CD4-positive, alpha-beta T cell (primary cell): ENCODE results near the gene AZU1. TPM values are rescaled to one million over a fixed set of nuclear protein-coding genes. Genes with fewer than 3 reads are reported as not detected.

ENCODE experiments used
- ATAC-seq: fragments of 200-7000 bp; cut with Tn5 transposase; one replicate; pipeline ENCODE4 v1.10.0; 2022; ENCODE audit warnings: mild to moderate bottlenecking; ENCODE audit not compliant: poor library complexity
- CTCF ChIA-PET: fragments of 350-600 bp; sonication (Branson Sonifier 250); formaldehyde crosslinking; loops from one replicate; lab custom pipeline; 2021; ENCODE audit warnings: antibody characterized with exemption, inconsistent platforms; lab: Charles Lee
- POLR2A ChIA-PET: fragments of 350-600 bp; sonication (Branson Sonifier 250); formaldehyde crosslinking; loops from one replicate; lab custom pipeline; 2021; ENCODE audit warnings: antibody characterized with exemption, inconsistent platforms; lab: Charles Lee
- DNase-seq, 14 experiments: peaks; one replicate each; pipeline ENCODE4 v3.0.0-alpha.2; 2013 to 2020; ENCODE audit warnings: mixed read lengths in 2 of 14
- H3K27ac ChIP-seq, 2 donors: one replicate each; pipeline versions ENCODE4 v1.5.1 to v1.7.0; 2013; ENCODE audit warnings: low read length in 2 of 2, low read depth in 1 of 2, mild to moderate bottlenecking in 1 of 2
- H3K27me3 ChIP-seq, 2 experiments: 1 replicate in 1 of 2; 2 replicates in 1 of 2; pipeline versions ENCODE4 v1.6.1 to v1.7.0; 2013; ENCODE audit warnings: low read length in 2 of 2, control low read depth in 1 of 2, mild to moderate bottlenecking in 1 of 2, moderate library complexity in 1 of 2; ENCODE audit not compliant: insufficient read depth in 2 of 2, control insufficient read depth in 1 of 2
- H3K36me3 ChIP-seq: one replicate; pipeline ENCODE4 v1.6.1; 2013; ENCODE audit warnings: low read length, control low read depth; ENCODE audit not compliant: insufficient read depth
- H3K4me1 ChIP-seq: one replicate; pipeline ENCODE4 v1.6.1; 2013; ENCODE audit warnings: low read length, control low read depth; ENCODE audit not compliant: insufficient read depth
- H3K4me3 ChIP-seq: one replicate; pipeline ENCODE4 v1.5.1; 2013; ENCODE audit warnings: mild to moderate bottlenecking, low read length, moderate library complexity
- H3K9me3 ChIP-seq, 2 experiments: 1 replicate in 1 of 2; 2 replicates in 1 of 2; pipeline versions ENCODE4 v1.6.1 to v1.7.0; 2013; ENCODE audit warnings: low read length in 2 of 2, mild to moderate bottlenecking in 2 of 2, control low read depth in 1 of 2, moderate library complexity in 1 of 2; ENCODE audit not compliant: control insufficient read depth in 1 of 2, insufficient read depth in 1 of 2
- H3K27ac Mint-ChIP-seq: one replicate; pipeline ENCODE4 v1.8.0; 2020; ENCODE audit warnings: mixed read lengths
- H3K27me3 Mint-ChIP-seq: one replicate; pipeline ENCODE4 v1.8.0; 2021; ENCODE audit warnings: mixed read lengths
- H3K36me3 Mint-ChIP-seq: one replicate; pipeline ENCODE4 v1.8.0; 2021; ENCODE audit warnings: low read depth, mixed read lengths
- H3K4me1 Mint-ChIP-seq: one replicate; pipeline ENCODE4 v1.8.0; 2021; ENCODE audit warnings: low read depth, mixed read lengths
- H3K4me3 Mint-ChIP-seq: one replicate; pipeline ENCODE4 v1.8.0; 2020; ENCODE audit warnings: mild to moderate bottlenecking, mixed read lengths
- H3K9me3 Mint-ChIP-seq: one replicate; pipeline ENCODE4 v1.8.0; 2020; ENCODE audit warnings: mixed read lengths
- intact Hi-C, 2 experiments: fragments of 100-400 bp; cut with DNase I in 1 of 2; cut with micrococcal nuclease in 1 of 2; formaldehyde crosslinking; loops; one replicate each; pipeline versions ENCODE4 v1.15.1 to v1.9.0; 2023 to 2025; cut with DNase I, micrococcal nuclease
- total RNA-seq, 174 experiments: library from RNA in 2 of 174; stranded (reverse) in 2 of 174; gene quantifications; one replicate each; pipeline ENCODE4 v1.2.3 and lab custom pipeline; 2021 to 2026
- TF ChIP-seq, protein P1 (sequence below): fragments of 200-600 bp; IDR thresholded peaks from one replicate; pipeline ENCODE4 v1.8.0; 2022; ENCODE audit warnings: antibody characterized with exemption, mild to moderate bottlenecking

Gene AZU1
- total RNA-seq, 2 experiments from 2014 or later = 0.47 to 0.49 TPM

DNA sequence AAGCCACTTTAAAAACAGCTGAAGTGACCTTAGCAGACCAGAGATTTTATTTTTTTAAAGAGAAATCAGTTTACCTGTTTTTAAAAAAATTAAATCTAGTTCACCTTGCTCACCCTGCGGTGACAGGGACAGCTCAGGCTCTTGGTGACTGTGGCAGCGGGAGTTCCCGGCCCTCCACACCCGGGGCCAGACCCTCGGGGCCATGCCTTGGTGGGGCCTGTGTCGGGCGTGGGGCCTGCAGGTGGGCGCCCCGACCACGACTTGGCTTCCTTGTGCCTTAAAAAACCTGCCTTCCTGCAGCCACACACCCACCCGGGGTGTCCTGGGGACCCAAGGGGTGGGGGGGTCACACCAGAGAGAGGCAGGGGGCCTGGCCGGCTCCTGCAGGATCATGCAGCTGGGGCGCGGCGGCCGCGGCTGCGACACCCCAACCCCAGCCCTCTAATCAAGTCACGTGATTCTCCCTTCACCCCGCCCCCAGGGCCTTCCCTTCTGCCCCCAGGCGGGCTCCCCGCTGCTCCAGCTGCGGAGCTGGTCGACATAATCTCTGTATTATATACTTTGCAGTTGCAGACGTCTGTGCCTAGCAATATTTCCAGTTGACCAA, 16.7 kb upstream of the AZU1 start:
- no peak overlapping the region for H3K27ac Mint-ChIP-seq
- H3K4me1 Mint-ChIP-seq = peaks cover 7% of the 10 kb centered on the region
- Histone ChIP-seq H3K4me1 (peaks cover 7% of the 10 kb centered on the region), H3K36me3 (peaks cover 57% of the 10 kb centered on the region), H3K27me3 (no peaks in the 10 kb centered on the region), H3K27ac (no peak overlapping the region), H3K9me3 (peaks cover 0 to 11% of the 10 kb centered on the region in 2 experiments), H3K4me3 (no peak overlapping the region)
- H3K9me3 Mint-ChIP-seq = no peaks in the 10 kb centered on the region
- intact Hi-C loops = no loop called here
- H3K27me3 Mint-ChIP-seq = no peaks in the 10 kb centered on the region
- ATAC-seq (no peak), DNase-seq (no peak)
- peaks cover 56% of the 10 kb centered on the region for H3K36me3 Mint-ChIP-seq
- ChIA-PET CTCF (no interaction called here), POLR2A (no interaction called here)
- H3K4me3 Mint-ChIP-seq = peak overlapping the region; percentile 20
- TF ChIP-seq, protein P1, sequence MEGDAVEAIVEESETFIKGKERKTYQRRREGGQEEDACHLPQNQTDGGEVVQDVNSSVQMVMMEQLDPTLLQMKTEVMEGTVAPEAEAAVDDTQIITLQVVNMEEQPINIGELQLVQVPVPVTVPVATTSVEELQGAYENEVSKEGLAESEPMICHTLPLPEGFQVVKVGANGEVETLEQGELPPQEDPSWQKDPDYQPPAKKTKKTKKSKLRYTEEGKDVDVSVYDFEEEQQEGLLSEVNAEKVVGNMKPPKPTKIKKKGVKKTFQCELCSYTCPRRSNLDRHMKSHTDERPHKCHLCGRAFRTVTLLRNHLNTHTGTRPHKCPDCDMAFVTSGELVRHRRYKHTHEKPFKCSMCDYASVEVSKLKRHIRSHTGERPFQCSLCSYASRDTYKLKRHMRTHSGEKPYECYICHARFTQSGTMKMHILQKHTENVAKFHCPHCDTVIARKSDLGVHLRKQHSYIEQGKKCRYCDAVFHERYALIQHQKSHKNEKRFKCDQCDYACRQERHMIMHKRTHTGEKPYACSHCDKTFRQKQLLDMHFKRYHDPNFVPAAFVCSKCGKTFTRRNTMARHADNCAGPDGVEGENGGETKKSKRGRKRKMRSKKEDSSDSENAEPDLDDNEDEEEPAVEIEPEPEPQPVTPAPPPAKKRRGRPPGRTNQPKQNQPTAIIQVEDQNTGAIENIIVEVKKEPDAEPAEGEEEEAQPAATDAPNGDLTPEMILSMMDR = no peak

DNA sequence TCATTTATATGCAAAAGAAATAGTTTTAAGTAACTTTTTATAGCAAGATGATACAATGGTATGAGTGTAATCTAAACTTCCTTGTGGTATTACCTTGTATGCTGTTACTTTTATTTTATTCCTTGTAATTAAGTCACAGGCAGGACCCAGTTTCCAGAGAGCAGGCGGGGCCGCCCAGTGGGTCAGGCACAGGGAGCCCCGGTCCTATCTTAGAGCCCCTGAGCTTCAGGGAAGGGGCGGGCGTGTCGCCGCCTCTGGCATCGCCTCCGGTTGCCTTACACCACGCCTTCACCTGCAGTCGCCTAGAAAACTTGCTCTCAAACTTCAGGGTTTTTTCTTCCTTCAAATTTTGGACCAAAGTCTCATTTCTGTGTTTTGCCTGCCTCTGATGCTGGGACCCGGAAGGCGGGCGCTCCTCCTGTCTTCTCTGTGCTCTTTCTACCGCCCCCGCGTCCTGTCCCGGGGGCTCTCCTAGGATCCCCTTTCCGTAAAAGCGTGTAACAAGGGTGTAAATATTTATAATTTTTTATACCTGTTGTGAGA, 16.1 kb upstream of the AZU1 start:
- Histone ChIP-seq H3K9me3 (peaks cover 0 to 11% of the 10 kb centered on the region in 2 experiments), H3K4me3 (no peak overlapping the region), H3K27ac (no peak overlapping the region), H3K4me1 (peaks cover 5% of the 10 kb centered on the region), H3K36me3 (peaks cover 57% of the 10 kb centered on the region), H3K27me3 (no peaks in the 10 kb centered on the region)
- Mint-ChIP-seq H3K4me3 (no peak overlapping the region), H3K27ac (no peak overlapping the region), H3K9me3 (no peaks in the 10 kb centered on the region), H3K36me3 (peaks cover 60% of the 10 kb centered on the region), H3K4me1 (peaks cover 7% of the 10 kb centered on the region), H3K27me3 (no peaks in the 10 kb centered on the region)
- POLR2A ChIA-PET = no interaction called here
- no peak for ATAC-seq
- TF ChIP-seq, protein P1 = no peak
- intact Hi-C loops = no loop called here
- no peak for DNase-seq
- CTCF ChIA-PET = no interaction called here

DNA sequence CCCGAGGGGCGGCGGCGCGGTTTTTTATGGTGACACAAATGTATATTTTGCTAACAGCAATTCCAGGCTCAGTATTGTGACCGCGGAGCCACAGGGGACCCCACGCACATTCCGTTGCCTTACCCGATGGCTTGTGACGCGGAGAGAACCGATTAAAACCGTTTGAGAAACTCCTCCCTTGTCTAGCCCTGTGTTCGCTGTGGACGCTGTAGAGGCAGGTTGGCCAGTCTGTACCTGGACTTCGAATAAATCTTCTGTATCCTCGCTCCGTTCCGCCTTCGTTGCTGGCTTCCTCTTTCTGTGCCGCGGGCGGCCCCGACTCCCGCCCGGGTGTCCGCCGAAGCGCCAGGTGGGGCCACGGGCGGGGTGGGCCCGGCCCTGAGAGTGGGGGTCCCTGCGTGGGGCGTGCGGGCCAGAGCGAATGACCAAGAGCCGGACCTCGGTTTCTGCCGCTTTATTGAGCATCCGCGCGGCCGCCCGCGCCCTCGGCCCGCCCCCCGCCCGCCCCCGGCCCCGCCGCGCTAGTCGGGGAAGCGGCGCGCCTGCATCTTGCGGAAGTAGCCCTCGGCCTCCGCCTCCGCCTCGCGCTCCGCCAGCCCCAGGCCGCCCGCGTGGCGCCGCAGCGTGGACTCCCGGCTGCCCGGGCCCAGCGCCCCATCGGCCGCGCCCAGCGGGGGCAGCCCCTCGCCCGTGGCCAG, 15.4 kb upstream of the AZU1 start:
- H3K36me3 ChIP-seq = peaks cover 50% of the 10 kb centered on the region
- H3K9me3 ChIP-seq = peaks cover 0 to 11% of the 10 kb centered on the region in 2 experiments
- intact Hi-C loops = no loop called here
- H3K27ac ChIP-seq = no peak overlapping the region
- Mint-ChIP-seq H3K4me3 (no peak overlapping the region), H3K27ac (no peak overlapping the region), H3K36me3 (peaks cover 59% of the 10 kb centered on the region), H3K9me3 (no peaks in the 10 kb centered on the region), H3K27me3 (no peaks in the 10 kb centered on the region), H3K4me1 (peaks cover 5% of the 10 kb centered on the region)
- no peaks in the 10 kb centered on the region for H3K27me3 ChIP-seq
- no peak overlapping the region for H3K4me3 ChIP-seq
- ChIA-PET POLR2A (no interaction called here), CTCF (no interaction called here)
- TF ChIP-seq, protein P1 = no peak
- ATAC-seq (no peak), DNase-seq (no peak)
- no peaks in the 10 kb centered on the region for H3K4me1 ChIP-seq
